Panc1 (cell line): Measurements from ENCODE around the gene IQSEC1. TPM values are rescaled to one million over a fixed set of nuclear protein-coding genes. Genes with fewer than 3 reads are reported as not detected.
A peak's percentile ranks its signal among the peaks of the same experiment; 100 is the strongest.

Source experiments
- ATAC-seq: fragments of 200-7000 bp; cut with Tn5 transposase; 2 replicates; pipeline ENCODE4 v1.9.1; 2020; ENCODE audit warnings: mild to moderate bottlenecking, moderate library complexity
- BruUV-seq: library from RNA; stranded (reverse); fragments of 400-500 nt; replicated peaks from 2 replicates; lab custom pipeline; 2021; lab: Mats Ljungman, UMichigan
- CTCF ChIA-PET: fragments of 300-600 bp; sonication (Branson Sonifier 250); formaldehyde crosslinking; loops from one replicate; lab custom pipeline; 2022; ENCODE audit warnings: antibody characterized with exemption; lab: Charles Lee
- POLR2A ChIA-PET: fragments of 300-600 bp; sonication (Branson Sonifier 250); formaldehyde crosslinking; loops from one replicate; lab custom pipeline; 2022; ENCODE audit warnings: antibody characterized with exemption; lab: Charles Lee
- DNase-seq: peaks from one replicate; pipeline ENCODE4 v3.0.0-alpha.2; 2010; ENCODE audit warnings: low read depth, low spot score
- H3K27ac ChIP-seq: 2 replicates; pipeline ENCODE4 v1.5.1; 2011; ENCODE audit warnings: mild to moderate bottlenecking, low read length, inconsistent platforms
- H3K27me3 ChIP-seq: fragments of 200-500 bp; sonication (Bioruptor generic); 2 replicates; pipeline ENCODE4 v1.6.0; 2014; ENCODE audit warnings: low read length, inconsistent platforms; ENCODE audit not compliant: control insufficient read depth, insufficient read depth
- H3K36me3 ChIP-seq: fragments of 200-500 bp; sonication (Bioruptor generic); 2 replicates; pipeline ENCODE4 v1.5.1; 2014; ENCODE audit warnings: inconsistent platforms, mild to moderate bottlenecking, low read length, moderate library complexity; ENCODE audit not compliant: control insufficient read depth, insufficient read depth
- H3K4me1 ChIP-seq: 2 replicates; pipeline ENCODE4 v1.5.1; 2011; ENCODE audit warnings: inconsistent platforms, mild to moderate bottlenecking, low read length, moderate library complexity; ENCODE audit not compliant: control insufficient read depth, insufficient read depth
- H3K4me3 ChIP-seq, 2 experiments: 2 replicates each; pipeline ENCODE4 v1.5.1; 2011 to 2012; ENCODE audit warnings: low read depth in 2 of 2, low read length in 2 of 2, mild to moderate bottlenecking in 2 of 2, inconsistent platforms in 1 of 2, moderate library complexity in 1 of 2
- H3K9me3 ChIP-seq: fragments of 200-500 bp; sonication (Bioruptor generic); 2 replicates; pipeline ENCODE4 v1.5.1; 2014; ENCODE audit warnings: low read depth, mild to moderate bottlenecking, inconsistent platforms, low read length, moderate library complexity; ENCODE audit not compliant: control insufficient read depth, insufficient read depth
- POLR2AphosphoS5 ChIP-seq: IDR thresholded peaks from 2 replicates; pipeline ENCODE4 v1.6.1; 2012; ENCODE audit warnings: mild to moderate bottlenecking, low read depth, low read length, moderate library complexity
- SIN3A ChIP-seq: IDR thresholded peaks from 2 replicates; pipeline ENCODE4 v1.6.1; 2012; ENCODE audit warnings: low read depth, mild to moderate bottlenecking, low read length, moderate library complexity, borderline replicate concordance; ENCODE audit not compliant: insufficient read depth
- TCF7L2 ChIP-seq: IDR thresholded peaks from 2 replicates; pipeline ENCODE4 v1.6.1; 2011; ENCODE audit warnings: mild to moderate bottlenecking, low read depth, low read length, inconsistent platforms
- in situ Hi-C: cut with HindIII; loops from 2 replicates; pipeline ENCODE4 v1.10.0; 2016; ENCODE audit warnings: low sequenced_read_pairs, low pct_unique_long_range_greater_than_20kb
- intact Hi-C: fragments of 100-400 bp; cut with micrococcal nuclease; formaldehyde crosslinking; loops from one replicate; pipeline ENCODE4 v1.10.0; 2022; ENCODE audit not compliant: unreplicated experiment
- total RNA-seq: library from RNA; stranded (reverse); gene quantifications from one replicate; pipeline ENCODE4 v1.2.1, GENCODE V29; 2021; ENCODE audit not compliant: unreplicated experiment
- TF ChIP-seq, protein P1 (sequence below), 2 experiments: IDR thresholded peaks; 2 replicates each; pipeline ENCODE4 v1.6.1; 2011 to 2012; ENCODE audit warnings: low read depth in 2 of 2, control low read depth in 1 of 2, low read length in 1 of 2, mild to moderate bottlenecking in 1 of 2, moderate library complexity in 1 of 2; ENCODE audit not compliant: insufficient read depth in 1 of 2
- TF ChIP-seq, protein P2 (sequence below): fragments of 450-650 bp; IDR thresholded peaks from 2 replicates; pipeline ENCODE4 v1.5.1; 2017; ENCODE audit warnings: mild to moderate bottlenecking

IQSEC1 gene
- total RNA-seq, 1 experiment from 2014 or later = 28.4 TPM

DNA sequence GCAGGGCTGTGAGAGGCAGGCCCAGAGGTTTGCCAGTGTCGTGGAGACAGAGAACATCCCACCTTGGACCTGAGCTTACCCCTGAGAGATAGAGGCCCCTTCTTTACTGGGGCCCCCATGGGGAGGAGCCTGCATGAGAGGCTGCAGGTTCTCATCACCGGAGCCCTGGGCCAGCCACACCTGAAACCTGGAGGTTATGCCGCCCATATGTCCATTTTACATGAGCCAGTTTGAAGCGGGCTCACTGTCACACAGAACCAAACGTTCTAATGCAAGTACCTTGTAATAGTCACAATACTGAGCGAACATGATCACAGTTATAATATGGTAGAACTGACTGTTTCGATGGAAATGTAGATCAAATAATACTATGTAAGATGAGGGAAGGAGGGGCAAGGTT lies 6.3 kb upstream of the IQSEC1 start:
- TF ChIP-seq, protein P1, sequence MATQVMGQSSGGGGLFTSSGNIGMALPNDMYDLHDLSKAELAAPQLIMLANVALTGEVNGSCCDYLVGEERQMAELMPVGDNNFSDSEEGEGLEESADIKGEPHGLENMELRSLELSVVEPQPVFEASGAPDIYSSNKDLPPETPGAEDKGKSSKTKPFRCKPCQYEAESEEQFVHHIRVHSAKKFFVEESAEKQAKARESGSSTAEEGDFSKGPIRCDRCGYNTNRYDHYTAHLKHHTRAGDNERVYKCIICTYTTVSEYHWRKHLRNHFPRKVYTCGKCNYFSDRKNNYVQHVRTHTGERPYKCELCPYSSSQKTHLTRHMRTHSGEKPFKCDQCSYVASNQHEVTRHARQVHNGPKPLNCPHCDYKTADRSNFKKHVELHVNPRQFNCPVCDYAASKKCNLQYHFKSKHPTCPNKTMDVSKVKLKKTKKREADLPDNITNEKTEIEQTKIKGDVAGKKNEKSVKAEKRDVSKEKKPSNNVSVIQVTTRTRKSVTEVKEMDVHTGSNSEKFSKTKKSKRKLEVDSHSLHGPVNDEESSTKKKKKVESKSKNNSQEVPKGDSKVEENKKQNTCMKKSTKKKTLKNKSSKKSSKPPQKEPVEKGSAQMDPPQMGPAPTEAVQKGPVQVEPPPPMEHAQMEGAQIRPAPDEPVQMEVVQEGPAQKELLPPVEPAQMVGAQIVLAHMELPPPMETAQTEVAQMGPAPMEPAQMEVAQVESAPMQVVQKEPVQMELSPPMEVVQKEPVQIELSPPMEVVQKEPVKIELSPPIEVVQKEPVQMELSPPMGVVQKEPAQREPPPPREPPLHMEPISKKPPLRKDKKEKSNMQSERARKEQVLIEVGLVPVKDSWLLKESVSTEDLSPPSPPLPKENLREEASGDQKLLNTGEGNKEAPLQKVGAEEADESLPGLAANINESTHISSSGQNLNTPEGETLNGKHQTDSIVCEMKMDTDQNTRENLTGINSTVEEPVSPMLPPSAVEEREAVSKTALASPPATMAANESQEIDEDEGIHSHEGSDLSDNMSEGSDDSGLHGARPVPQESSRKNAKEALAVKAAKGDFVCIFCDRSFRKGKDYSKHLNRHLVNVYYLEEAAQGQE (IDR thresholded peaks at IDR 0.05; ENCODE audit: insufficient read depth in 1 of 2, low read depth in 2 of 2, low read length in 1 of 2) = no peak
- in situ Hi-C loops = no loop called here
- Histone ChIP-seq H3K4me3 (no peak overlapping the region), H3K36me3 (no peaks in the 10 kb centered on the region), H3K4me1 (no peaks in the 10 kb centered on the region), H3K27me3 (no peaks in the 10 kb centered on the region), H3K27ac (no peak overlapping the region), H3K9me3 (no peaks in the 10 kb centered on the region)
- BruUV-seq = no TSS peak
- ChIA-PET POLR2A (no interaction called here), CTCF (no interaction called here)
- DNase-seq = no peak
- intact Hi-C loops = no loop called here
- no peak for ATAC-seq

DNA sequence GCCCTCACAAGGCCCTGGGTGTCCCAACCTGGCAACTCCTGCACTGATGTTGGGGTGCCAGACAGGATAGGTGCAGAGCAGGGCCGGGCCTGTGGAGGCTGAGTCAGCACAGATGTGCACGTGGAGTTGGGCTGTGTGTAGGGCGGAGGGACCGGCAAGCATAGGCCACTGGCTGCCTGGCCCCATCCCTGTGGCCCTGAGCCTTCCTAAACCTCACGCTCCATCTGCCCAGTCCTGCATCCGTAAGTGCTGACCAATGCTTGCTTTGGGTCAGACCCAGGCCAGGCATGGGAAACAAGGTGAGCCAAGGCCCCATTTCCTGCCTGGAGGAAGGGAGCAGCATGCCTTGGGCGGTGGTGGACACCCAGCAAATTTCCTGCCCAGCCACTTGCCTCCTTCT lies 5.8 kb upstream of the IQSEC1 start:
- Histone ChIP-seq H3K4me3 (no peak overlapping the region), H3K9me3 (no peaks in the 10 kb centered on the region), H3K27ac (no peak overlapping the region), H3K27me3 (no peaks in the 10 kb centered on the region), H3K4me1 (no peaks in the 10 kb centered on the region), H3K36me3 (no peaks in the 10 kb centered on the region)
- ChIA-PET CTCF (no interaction called here), POLR2A (no interaction called here)
- in situ Hi-C loops (no loop called here), intact Hi-C loops (no loop called here)
- ATAC-seq (0 out of 2 replicates have a peak, but pooled peaks have one; percentile 30), DNase-seq (no peak)
- BruUV-seq = no TSS peak
- TF ChIP-seq, protein P2, sequence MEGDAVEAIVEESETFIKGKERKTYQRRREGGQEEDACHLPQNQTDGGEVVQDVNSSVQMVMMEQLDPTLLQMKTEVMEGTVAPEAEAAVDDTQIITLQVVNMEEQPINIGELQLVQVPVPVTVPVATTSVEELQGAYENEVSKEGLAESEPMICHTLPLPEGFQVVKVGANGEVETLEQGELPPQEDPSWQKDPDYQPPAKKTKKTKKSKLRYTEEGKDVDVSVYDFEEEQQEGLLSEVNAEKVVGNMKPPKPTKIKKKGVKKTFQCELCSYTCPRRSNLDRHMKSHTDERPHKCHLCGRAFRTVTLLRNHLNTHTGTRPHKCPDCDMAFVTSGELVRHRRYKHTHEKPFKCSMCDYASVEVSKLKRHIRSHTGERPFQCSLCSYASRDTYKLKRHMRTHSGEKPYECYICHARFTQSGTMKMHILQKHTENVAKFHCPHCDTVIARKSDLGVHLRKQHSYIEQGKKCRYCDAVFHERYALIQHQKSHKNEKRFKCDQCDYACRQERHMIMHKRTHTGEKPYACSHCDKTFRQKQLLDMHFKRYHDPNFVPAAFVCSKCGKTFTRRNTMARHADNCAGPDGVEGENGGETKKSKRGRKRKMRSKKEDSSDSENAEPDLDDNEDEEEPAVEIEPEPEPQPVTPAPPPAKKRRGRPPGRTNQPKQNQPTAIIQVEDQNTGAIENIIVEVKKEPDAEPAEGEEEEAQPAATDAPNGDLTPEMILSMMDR = no peak
- TF ChIP-seq SIN3A = no peak
- no peak for TF ChIP-seq POLR2AphosphoS5
- TF ChIP-seq, protein P1 (IDR thresholded peaks at IDR 0.05; ENCODE audit: insufficient read depth in 1 of 2, low read depth in 2 of 2, low read length in 1 of 2) = no peak
- TF ChIP-seq TCF7L2 = no peak
